Thoracic aorta (tissue), 2 donors: ENCODE measurements around the gene RAD9A. TPM values are rescaled to one million over a fixed set of nuclear protein-coding genes. Genes with fewer than 3 reads are reported as not detected.

ENCODE experiments used
- ATAC-seq: fragments of 150-250 bp; one replicate; pipeline ENCODE4 v1.8.0; 2017; ENCODE audit warnings: low read depth; ENCODE audit not compliant: insufficient number of reproducible peaks, low FRiP score
- DNase-seq: peaks from one replicate; pipeline ENCODE4 v3.0.0-alpha.2; 2020; ENCODE audit warnings: low spot score
- H3K27ac ChIP-seq, 2 donors: fragments of 200-600 bp; sonication (generic); 1 replicate in 1 of 2; 2 replicates in 1 of 2; pipeline ENCODE4 v1.5.1; 2016; ENCODE audit warnings: mild to moderate bottlenecking in 2 of 2, moderate library complexity in 2 of 2
- H3K27me3 ChIP-seq: fragments of 200-600 bp; sonication (generic); replicated peaks from 2 replicates; pipeline ENCODE4 v1.6.0; 2016; ENCODE audit warnings: mild to moderate bottlenecking; ENCODE audit not compliant: insufficient read depth
- H3K36me3 ChIP-seq: fragments of 200-600 bp; sonication (generic); one replicate; pipeline ENCODE4 v1.5.1; 2016
- H3K4me1 ChIP-seq, 2 donors: fragments of 200-600 bp; sonication (generic); 1 replicate in 1 of 2; 2 replicates in 1 of 2; pipeline versions ENCODE4 v1.5.1 to v1.6.0; 2016; ENCODE audit warnings: low read depth in 2 of 2, mild to moderate bottlenecking in 1 of 2; ENCODE audit not compliant: control insufficient read depth in 1 of 2
- H3K4me3 ChIP-seq: fragments of 200-600 bp; sonication (generic); 2 replicates; pipeline ENCODE4 v1.5.1; 2016; ENCODE audit warnings: mild to moderate bottlenecking
- H3K9me3 ChIP-seq: fragments of 200-600 bp; sonication (generic); 2 replicates; pipeline ENCODE4 v1.5.1; 2016
- total RNA-seq, 2 donors: library from RNA; depleted of rRNA; stranded (reverse); fragments of >200 nt; gene quantifications; one replicate each; pipeline versions ENCODE4 v1.1.0 to v1.2.3, GENCODE V29; 2016
- TF ChIP-seq, protein P1 (sequence below): fragments of 200-600 bp; sonication (generic); IDR thresholded peaks from one replicate; pipeline ENCODE4 v1.5.1; 2019; ENCODE audit warnings: antibody characterized with exemption

Gene RAD9A
- total RNA-seq, 2 donors from 2014 or later = 15.8 to 23.0 TPM

DNA sequence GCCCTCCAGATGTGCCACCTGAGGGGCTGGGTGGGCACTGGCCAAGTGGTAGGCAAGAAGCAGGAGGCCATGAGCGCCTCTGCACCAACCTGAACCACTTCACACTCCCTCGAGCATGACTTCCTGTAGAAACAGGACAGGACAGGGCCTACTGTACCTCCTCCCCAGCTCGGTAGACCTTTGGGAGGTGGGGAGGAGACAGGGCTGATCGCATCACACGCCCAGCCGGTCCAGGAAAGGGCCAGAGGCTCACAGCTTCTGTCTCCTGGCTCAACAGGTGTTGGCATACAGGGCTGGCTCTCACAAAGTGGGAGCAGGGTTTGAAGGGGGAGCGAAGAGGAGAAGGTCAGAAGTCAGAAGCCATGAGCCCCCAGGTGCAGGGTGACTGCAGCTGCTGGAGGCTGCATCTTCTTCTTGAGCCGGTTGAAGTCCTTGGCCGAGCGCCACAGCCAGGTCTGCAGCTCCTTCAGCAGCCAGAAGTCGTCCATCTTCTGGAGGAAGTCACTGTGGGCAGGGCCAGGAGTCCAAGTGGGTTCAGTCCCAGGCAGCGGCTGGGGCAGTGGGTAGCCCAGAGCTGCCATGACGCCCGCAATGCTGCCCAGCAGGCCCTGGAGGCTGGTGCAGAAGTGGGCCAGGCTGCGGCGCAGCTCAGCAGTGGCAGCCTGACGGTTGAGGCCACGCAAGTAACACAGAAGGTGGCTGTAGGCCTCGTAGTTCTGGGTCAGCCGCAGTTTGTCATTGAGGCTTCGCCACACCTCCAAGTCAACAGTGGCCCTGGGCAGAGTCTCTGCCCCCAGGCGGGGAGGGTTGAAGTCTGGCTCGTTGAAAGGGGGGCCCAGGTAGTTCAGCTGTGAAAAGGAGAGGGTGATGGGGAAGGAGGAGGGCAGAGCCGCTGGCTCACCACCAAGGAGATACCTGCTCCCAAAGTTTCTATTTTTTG, 26.7 kb upstream of the RAD9A start:
- no peaks in the 10 kb centered on the region for H3K27me3 ChIP-seq

DNA sequence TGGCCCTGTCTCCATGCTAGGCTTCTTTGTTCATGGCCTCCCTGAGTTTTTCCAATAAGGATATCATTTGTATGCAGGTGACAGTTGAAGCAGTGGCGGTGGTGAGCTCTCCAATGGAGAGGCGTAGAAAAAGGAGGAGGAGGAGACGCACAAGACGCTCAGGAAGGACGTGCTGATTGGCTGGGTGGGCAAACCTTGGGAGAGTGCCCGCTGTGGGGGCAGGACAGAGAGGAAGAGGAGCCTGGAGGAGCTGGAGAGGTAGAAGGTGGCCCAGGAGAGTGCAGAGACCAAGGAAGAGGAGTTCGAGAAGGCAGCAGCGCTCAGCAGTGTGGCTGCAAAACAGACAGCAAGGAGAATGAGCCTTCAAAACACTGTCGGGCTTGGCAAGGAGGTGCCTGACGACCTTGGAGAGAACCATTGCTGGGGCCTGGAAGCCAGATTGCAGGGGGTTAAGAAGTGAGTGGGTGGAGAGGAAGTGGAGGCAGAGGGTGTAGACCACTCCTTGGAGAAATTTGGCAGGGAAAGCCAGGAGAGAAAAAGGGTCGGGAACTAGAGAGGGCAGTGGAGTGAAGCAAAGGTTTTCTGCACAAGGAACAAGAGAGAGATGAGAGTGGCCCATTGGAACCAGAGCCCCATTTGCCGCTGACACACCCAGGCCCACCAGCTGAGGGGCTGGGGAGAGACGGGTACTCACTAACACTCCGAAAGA, 25.9 kb upstream of the RAD9A start:
- Histone ChIP-seq H3K9me3 (no peaks in the 10 kb centered on the region), H3K27ac (peak overlapping the region in 1 of 2 donors; percentile 21), H3K27me3 (no peaks in the 10 kb centered on the region), H3K36me3 (peaks cover 8% of the 10 kb centered on the region), H3K4me1 (peaks cover 15 to 28% of the 10 kb centered on the region in 2 donors), H3K4me3 (no peak overlapping the region)
- DNase-seq (no peak), ATAC-seq (no peak)
- TF ChIP-seq, protein P1, sequence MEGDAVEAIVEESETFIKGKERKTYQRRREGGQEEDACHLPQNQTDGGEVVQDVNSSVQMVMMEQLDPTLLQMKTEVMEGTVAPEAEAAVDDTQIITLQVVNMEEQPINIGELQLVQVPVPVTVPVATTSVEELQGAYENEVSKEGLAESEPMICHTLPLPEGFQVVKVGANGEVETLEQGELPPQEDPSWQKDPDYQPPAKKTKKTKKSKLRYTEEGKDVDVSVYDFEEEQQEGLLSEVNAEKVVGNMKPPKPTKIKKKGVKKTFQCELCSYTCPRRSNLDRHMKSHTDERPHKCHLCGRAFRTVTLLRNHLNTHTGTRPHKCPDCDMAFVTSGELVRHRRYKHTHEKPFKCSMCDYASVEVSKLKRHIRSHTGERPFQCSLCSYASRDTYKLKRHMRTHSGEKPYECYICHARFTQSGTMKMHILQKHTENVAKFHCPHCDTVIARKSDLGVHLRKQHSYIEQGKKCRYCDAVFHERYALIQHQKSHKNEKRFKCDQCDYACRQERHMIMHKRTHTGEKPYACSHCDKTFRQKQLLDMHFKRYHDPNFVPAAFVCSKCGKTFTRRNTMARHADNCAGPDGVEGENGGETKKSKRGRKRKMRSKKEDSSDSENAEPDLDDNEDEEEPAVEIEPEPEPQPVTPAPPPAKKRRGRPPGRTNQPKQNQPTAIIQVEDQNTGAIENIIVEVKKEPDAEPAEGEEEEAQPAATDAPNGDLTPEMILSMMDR = no peak

More for the DNA sequence above, 26.7 kb upstream of the RAD9A start:
- Histone ChIP-seq H3K4me1 (peaks cover 8 to 21% of the 10 kb centered on the region in 2 donors), H3K4me3 (no peak overlapping the region), H3K36me3 (peaks cover 8% of the 10 kb centered on the region), H3K9me3 (no peaks in the 10 kb centered on the region), H3K27ac (no peak overlapping the region)
- no peak for ATAC-seq
- TF ChIP-seq, protein P1 = no peak
- DNase-seq = no peak

DNA sequence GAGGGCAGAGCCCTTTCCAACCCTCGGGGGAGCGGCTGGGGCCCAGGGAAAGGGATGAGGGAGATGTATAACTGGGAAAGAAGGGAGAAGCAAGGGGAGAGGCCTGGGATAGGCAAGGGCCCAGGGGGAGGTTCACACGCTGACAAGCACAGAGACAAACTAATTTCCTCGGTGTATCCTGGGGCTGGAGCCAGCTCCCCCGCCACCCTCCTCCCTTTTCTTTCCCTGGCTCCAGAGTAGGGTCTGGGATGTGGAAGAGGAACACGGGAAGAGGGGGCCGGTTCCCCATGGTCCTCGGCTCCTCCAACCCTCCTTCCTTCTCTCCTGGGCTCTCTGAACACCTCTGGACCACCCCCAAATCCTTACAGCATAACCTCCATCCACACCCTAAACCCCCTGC, 25.2 kb upstream of the RAD9A start:
- DNase-seq (no peak), ATAC-seq (no peak)
- Histone ChIP-seq H3K27ac (peak overlapping the region in 1 of 2 donors; percentile 21), H3K4me3 (no peak overlapping the region), H3K4me1 (peaks cover 16 to 34% of the 10 kb centered on the region in 2 donors), H3K9me3 (no peaks in the 10 kb centered on the region), H3K27me3 (no peaks in the 10 kb centered on the region), H3K36me3 (peaks cover 8% of the 10 kb centered on the region)
- TF ChIP-seq, protein P1 = no peak

DNA sequence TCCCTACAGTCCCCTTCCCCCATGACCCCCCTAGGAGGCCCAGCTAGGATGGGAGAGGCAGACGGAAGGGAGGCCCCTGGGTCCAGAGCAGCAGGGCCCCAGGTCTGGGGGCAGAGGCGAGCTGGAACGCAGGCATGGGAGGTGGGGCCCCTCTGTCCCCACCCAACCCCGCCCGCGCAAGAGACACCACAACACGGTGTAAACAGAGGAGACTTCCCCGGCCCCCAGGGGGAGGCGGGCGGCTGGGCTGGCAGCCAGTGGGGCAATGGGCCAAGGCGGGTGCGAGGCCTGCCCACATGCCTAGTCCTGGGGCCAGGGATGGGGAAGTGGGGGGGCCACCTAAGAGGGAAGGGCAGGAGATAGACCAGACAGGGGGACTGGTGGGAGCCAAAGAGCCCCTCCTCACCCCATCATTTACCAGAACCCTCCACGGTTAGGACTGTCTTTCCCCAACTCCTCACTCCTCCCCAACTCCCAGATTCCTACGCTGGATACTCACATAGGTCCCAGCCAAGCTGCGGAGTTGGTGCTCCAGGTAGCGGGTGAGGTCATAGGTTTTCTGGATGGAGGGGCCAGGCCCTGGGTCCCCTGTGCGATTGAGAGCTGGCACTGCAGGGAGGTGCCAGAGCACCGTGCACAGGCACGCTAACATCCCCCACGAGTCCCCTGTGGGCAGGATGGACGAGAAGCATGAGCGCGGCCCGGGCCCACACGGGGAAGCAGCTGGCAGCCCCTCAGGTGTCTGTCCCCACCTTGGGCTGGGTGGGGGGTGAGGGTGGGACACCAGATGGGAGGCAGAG, 24.6 kb upstream of the RAD9A start:
- H3K27me3 ChIP-seq = no peaks in the 10 kb centered on the region
- DNase-seq (no peak), ATAC-seq (no peak)
- peak overlapping the region in 1 of 2 donors; percentile 21 for H3K27ac ChIP-seq
- H3K4me1 ChIP-seq = peaks cover 20 to 39% of the 10 kb centered on the region in 2 donors
- no peaks in the 10 kb centered on the region for H3K9me3 ChIP-seq
- H3K36me3 ChIP-seq = peaks cover 8% of the 10 kb centered on the region
- TF ChIP-seq, protein P1 = no peak
- no peak overlapping the region for H3K4me3 ChIP-seq
